HEK293 (cell line): ENCODE measurements around the gene SIN3A.

Experiments
- GLI2 ChIP-seq: fragments of 450-650 bp; formaldehyde crosslinking; IDR thresholded peaks from 2 replicates; pipeline ENCODE4; 2017; ENCODE audit warnings: missing biosample characterization, missing genetic modification characterization, low read depth, borderline replicate concordance
- GLIS1 ChIP-seq: fragments of 450-650 bp; formaldehyde crosslinking; IDR thresholded peaks from 2 replicates; pipeline ENCODE4 v1.5.1; 2016; ENCODE audit warnings: missing biosample characterization, missing genetic modification characterization
- KLF17 ChIP-seq: fragments of 450-650 bp; formaldehyde crosslinking; IDR thresholded peaks from 2 replicates; pipeline ENCODE4 v1.5.1; 2016; ENCODE audit warnings: missing biosample characterization, missing genetic modification characterization
- KLF7 ChIP-seq: fragments of 450-650 bp; formaldehyde crosslinking; IDR thresholded peaks from 2 replicates; pipeline ENCODE4 v1.5.1; 2016; ENCODE audit warnings: missing biosample characterization, missing genetic modification characterization, borderline replicate concordance
- KLF9 ChIP-seq: fragments of 450-650 bp; formaldehyde crosslinking; IDR thresholded peaks from 2 replicates; pipeline ENCODE4 v1.5.1; 2016; ENCODE audit warnings: missing biosample characterization, missing genetic modification characterization, low read depth
- PRDM4 ChIP-seq: fragments of 450-650 bp; formaldehyde crosslinking; IDR thresholded peaks from 2 replicates; pipeline ENCODE4 v1.5.1; 2017; ENCODE audit warnings: missing biosample characterization, missing genetic modification characterization
- SCRT2 ChIP-seq: fragments of 450-650 bp; formaldehyde crosslinking; IDR thresholded peaks from 2 replicates; pipeline ENCODE4 v1.5.1; 2016; ENCODE audit warnings: missing biosample characterization, missing genetic modification characterization
- SP7 ChIP-seq: fragments of 450-650 bp; formaldehyde crosslinking; IDR thresholded peaks from 2 replicates; pipeline ENCODE4 v1.5.1; 2016; ENCODE audit warnings: missing biosample characterization, missing genetic modification characterization
- TCF7L2 ChIP-seq: IDR thresholded peaks from 2 replicates; pipeline ENCODE4 v1.6.1; 2011; ENCODE audit warnings: low read depth, mild to moderate bottlenecking, inconsistent platforms, low read length, moderate library complexity, borderline replicate concordance
- ZBTB7A ChIP-seq: fragments of 450-650 bp; formaldehyde crosslinking; IDR thresholded peaks from 2 replicates; pipeline ENCODE4 v1.5.1; 2016; ENCODE audit warnings: low read depth, missing biosample characterization, missing genetic modification characterization
- ZFP69B ChIP-seq: fragments of 450-650 bp; formaldehyde crosslinking; IDR thresholded peaks from 2 replicates; pipeline ENCODE4 v1.5.1; 2016; ENCODE audit warnings: missing biosample characterization, missing genetic modification characterization
- ZNF112 ChIP-seq: fragments of 450-650 bp; formaldehyde crosslinking; IDR thresholded peaks from 2 replicates; pipeline ENCODE4 v1.5.0; 2017; ENCODE audit warnings: missing biosample characterization, missing genetic modification characterization
- ZNF121 ChIP-seq: fragments of 450-650 bp; formaldehyde crosslinking; IDR thresholded peaks from 2 replicates; pipeline ENCODE4 v1.5.1; 2016; ENCODE audit warnings: missing biosample characterization, missing genetic modification characterization
- ZNF223 ChIP-seq: fragments of 450-650 bp; formaldehyde crosslinking; IDR thresholded peaks from 2 replicates; pipeline ENCODE4 v1.5.1; 2016; ENCODE audit warnings: missing biosample characterization, missing genetic modification characterization
- ZNF24 ChIP-seq: fragments of 450-650 bp; formaldehyde crosslinking; IDR thresholded peaks from 2 replicates; pipeline ENCODE4 v1.5.1; 2016; ENCODE audit warnings: missing biosample characterization, missing genetic modification characterization
- ZNF248 ChIP-seq: fragments of 450-650 bp; formaldehyde crosslinking; IDR thresholded peaks from 2 replicates; pipeline ENCODE4 v1.5.1; 2017; ENCODE audit warnings: missing biosample characterization, missing genetic modification characterization
- ZNF391 ChIP-seq: fragments of 450-650 bp; formaldehyde crosslinking; IDR thresholded peaks from 2 replicates; pipeline ENCODE4 v1.5.1; 2016; ENCODE audit warnings: low read depth, missing biosample characterization, missing genetic modification characterization, borderline replicate concordance
- ZNF404 ChIP-seq: fragments of 450-650 bp; formaldehyde crosslinking; IDR thresholded peaks from 2 replicates; pipeline ENCODE4 v1.5.1; 2017; ENCODE audit warnings: missing biosample characterization, missing genetic modification characterization
- ZNF530 ChIP-seq: fragments of 450-650 bp; formaldehyde crosslinking; IDR thresholded peaks from 2 replicates; pipeline ENCODE4 v1.5.1; 2016; ENCODE audit warnings: low read depth, missing biosample characterization, missing genetic modification characterization
- ZNF585B ChIP-seq: fragments of 450-650 bp; formaldehyde crosslinking; IDR thresholded peaks from 2 replicates; pipeline ENCODE4 v1.5.1; 2016; ENCODE audit warnings: missing biosample characterization, missing genetic modification characterization
- ZNF664 ChIP-seq: fragments of 450-650 bp; formaldehyde crosslinking; IDR thresholded peaks from 2 replicates; pipeline ENCODE4 v1.5.1; 2016; ENCODE audit warnings: missing biosample characterization, missing genetic modification characterization
- ZNF830 ChIP-seq: fragments of 450-650 bp; IDR thresholded peaks from 2 replicates; pipeline ENCODE4 v1.5.0; 2018; ENCODE audit warnings: missing biosample characterization, missing genetic modification characterization, low read depth, mild to moderate bottlenecking, moderate library complexity
- TF ChIP-seq, protein P1 (sequence below): fragments of 450-650 bp; formaldehyde crosslinking; IDR thresholded peaks from 2 replicates; pipeline ENCODE4 v1.5.1; 2017; ENCODE audit warnings: missing biosample characterization, missing genetic modification characterization
- TF ChIP-seq, protein P2 (sequence below): fragments of 450-650 bp; formaldehyde crosslinking; IDR thresholded peaks from 2 replicates; pipeline ENCODE4 v1.5.1; 2016; ENCODE audit warnings: missing biosample characterization, missing genetic modification characterization
- TF ChIP-seq, protein P3 (sequence below): fragments of 450-650 bp; IDR thresholded peaks from 2 replicates; pipeline ENCODE4 v1.5.1; 2018; ENCODE audit warnings: missing biosample characterization, missing genetic modification characterization
- TF ChIP-seq, protein P4 (sequence below): fragments of 450-650 bp; formaldehyde crosslinking; optimal IDR thresholded peaks from 2 replicates; pipeline ENCODE3; 2016; ENCODE audit warnings: missing biosample characterization, mild to moderate bottlenecking, missing genetic modification characterization

SIN3A gene

DNA sequence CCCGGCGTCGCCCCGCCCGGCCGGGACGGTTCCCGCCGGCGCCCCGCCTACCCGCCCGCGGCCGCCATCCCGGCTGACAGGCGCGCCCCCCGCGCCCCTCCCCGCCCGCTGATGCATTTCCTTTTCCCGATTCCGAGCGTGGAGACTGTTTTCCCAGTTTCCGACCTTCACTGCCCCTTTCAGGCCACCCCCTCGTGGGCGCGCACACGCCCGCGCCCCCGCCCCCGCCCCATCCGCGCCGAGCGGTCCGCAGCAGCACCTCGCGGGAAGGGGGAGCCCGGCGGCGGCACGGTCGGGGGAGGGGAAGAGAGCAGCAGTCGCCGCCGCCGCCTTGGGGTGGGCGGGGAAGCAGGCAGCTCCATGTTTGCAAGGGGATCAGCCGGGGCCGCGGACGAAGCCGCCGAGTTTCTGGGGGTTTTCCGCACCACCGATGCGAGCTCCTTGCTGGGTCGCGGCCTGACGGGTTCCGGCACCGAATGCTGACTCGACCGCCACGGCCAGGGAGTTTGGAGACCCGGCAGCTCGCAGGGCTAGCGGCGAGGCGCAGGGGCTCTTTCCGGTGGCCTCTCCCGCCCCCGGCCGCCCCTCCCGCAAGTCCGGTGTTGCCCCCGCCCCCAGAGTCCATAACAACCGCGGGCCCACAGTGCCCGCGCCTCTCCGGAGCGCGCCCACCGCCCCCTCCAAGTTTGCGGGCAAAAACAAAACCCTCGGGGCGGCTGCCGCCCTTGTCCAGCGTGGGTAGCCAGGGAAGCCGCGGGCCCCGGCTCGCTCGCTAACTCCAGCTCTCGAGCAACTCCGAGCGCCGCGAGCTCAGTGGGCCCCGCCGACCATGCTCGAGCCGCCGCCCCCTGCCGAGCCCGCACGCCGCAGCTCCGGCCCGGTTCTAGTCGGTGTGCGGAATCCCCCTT is 3.2 kb upstream of the SIN3A start (continued):
- TF ChIP-seq TCF7L2 (no peak), GLI2 (no peak), PRDM4 (tag by site-specific recombination) (peak; percentile 21; the same call in 1 of the 2 replicates), KLF7 (tag by site-specific recombination) (peak; percentile 30; the same call in 1 of the 2 replicates), ZNF391 (no peak; the same call in 1 of the 2 replicates), ZNF121 (tag by site-specific recombination) (no peak), ZFP69B (peak; percentile 98), ZNF24 (tag by site-specific recombination) (no peak), ZNF248 (tag by site-specific recombination) (no peak), ZNF223 (no peak), KLF17 (tag by site-specific recombination) (peak; percentile 85; the same call in 1 of the 2 replicates), ZBTB7A (0 out of 2 replicates have a peak, but pooled peaks have one; percentile 6), ZNF404 (tag by site-specific recombination) (no peak), GLIS1 (tag by site-specific recombination) (peak; percentile 75), ZNF830 (tag by site-specific recombination) (no peak), SCRT2 (tag by site-specific recombination) (no peak), ZNF112 (tag by site-specific recombination) (no peak), ZNF664 (no peak), ZNF585B (tag by site-specific recombination) (no peak), ZNF530 (tag by site-specific recombination) (no peak), SP7 (no peak), KLF9 (tag by site-specific recombination) (peak; percentile 74)
- TF ChIP-seq, protein P1, sequence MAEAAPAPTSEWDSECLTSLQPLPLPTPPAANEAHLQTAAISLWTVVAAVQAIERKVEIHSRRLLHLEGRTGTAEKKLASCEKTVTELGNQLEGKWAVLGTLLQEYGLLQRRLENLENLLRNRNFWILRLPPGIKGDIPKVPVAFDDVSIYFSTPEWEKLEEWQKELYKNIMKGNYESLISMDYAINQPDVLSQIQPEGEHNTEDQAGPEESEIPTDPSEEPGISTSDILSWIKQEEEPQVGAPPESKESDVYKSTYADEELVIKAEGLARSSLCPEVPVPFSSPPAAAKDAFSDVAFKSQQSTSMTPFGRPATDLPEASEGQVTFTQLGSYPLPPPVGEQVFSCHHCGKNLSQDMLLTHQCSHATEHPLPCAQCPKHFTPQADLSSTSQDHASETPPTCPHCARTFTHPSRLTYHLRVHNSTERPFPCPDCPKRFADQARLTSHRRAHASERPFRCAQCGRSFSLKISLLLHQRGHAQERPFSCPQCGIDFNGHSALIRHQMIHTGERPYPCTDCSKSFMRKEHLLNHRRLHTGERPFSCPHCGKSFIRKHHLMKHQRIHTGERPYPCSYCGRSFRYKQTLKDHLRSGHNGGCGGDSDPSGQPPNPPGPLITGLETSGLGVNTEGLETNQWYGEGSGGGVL (tag by site-specific recombination), result peak; percentile 56
- TF ChIP-seq, protein P2, sequence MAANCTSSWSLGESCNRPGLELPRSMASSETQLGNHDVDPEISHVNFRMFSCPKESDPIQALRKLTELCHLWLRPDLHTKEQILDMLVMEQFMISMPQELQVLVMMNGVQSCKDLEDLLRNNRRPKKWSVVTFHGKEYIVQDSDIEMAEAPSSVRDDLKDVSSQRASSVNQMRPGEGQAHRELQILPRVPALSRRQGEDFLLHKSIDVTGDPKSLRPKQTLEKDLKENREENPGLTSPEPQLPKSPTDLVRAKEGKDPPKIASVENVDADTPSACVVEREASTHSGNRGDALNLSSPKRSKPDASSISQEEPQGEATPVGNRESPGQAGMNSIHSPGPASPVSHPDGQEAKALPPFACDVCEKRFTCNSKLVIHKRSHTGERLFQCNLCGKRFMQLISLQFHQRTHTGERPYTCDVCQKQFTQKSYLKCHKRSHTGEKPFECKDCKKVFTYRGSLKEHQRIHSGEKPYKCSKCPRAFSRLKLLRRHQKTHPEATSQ, result no peak
- TF ChIP-seq, protein P3, sequence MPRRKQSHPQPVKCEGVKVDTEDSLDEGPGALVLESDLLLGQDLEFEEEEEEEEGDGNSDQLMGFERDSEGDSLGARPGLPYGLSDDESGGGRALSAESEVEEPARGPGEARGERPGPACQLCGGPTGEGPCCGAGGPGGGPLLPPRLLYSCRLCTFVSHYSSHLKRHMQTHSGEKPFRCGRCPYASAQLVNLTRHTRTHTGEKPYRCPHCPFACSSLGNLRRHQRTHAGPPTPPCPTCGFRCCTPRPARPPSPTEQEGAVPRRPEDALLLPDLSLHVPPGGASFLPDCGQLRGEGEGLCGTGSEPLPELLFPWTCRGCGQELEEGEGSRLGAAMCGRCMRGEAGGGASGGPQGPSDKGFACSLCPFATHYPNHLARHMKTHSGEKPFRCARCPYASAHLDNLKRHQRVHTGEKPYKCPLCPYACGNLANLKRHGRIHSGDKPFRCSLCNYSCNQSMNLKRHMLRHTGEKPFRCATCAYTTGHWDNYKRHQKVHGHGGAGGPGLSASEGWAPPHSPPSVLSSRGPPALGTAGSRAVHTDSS (tag by site-specific recombination), result no peak
- TF ChIP-seq, protein P4, sequence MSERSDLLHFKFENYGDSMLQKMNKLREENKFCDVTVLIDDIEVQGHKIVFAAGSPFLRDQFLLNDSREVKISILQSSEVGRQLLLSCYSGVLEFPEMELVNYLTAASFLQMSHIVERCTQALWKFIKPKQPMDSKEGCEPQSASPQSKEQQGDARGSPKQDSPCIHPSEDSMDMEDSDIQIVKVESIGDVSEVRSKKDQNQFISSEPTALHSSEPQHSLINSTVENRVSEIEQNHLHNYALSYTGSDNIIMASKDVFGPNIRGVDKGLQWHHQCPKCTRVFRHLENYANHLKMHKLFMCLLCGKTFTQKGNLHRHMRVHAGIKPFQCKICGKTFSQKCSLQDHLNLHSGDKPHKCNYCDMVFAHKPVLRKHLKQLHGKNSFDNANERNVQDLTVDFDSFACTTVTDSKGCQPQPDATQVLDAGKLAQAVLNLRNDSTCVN (tag by site-specific recombination), result peak; percentile 92
